Thyroid gland (tissue), 4 donors: ENCODE measurements around the gene RASGRF1.

Source experiments
- CTCF ChIP-seq, 6 experiments: fragments of 200-600 bp in 3 of 6; fragments of 450-650 bp in 3 of 6; sonication (generic) in 3 of 6; IDR thresholded peaks; one replicate each; pipeline ENCODE4 v1.5.1; 2016 to 2019; ENCODE audit warnings: antibody characterized with exemption in 6 of 6, mild to moderate bottlenecking in 2 of 6, inconsistent platforms in 1 of 6, moderate library complexity in 1 of 6
- POLR2A ChIP-seq, 2 donors: fragments of 450-650 bp; IDR thresholded peaks; one replicate each; pipeline ENCODE4 v1.6.1; 2017; ENCODE audit warnings: antibody characterized with exemption in 2 of 2, mild to moderate bottlenecking in 2 of 2, moderate library complexity in 1 of 2

- TF ChIP-seq CTCF (IDR thresholded peaks at IDR 0.05): no peak
- no peak for TF ChIP-seq POLR2A (IDR thresholded peaks at IDR 0.05)
These were observed 4.0 kb upstream of the RASGRF1 start for GRCh38 chr15:79094611-79095021.
